ENCODE measurements around the gene TEN1.

The TEN1 gene

GRCh38 chr17:76008630-76009425 is 29.8 kb downstream of the TEN1 start:
- no peaks in the 10 kb centered on the region for H3K27me3 ChIP-seq (ENCODE audit: insufficient read depth, insufficient read length)
- no peak for TF ChIP-seq SUZ12 (IDR thresholded peaks at IDR 0.05; ENCODE audit: extremely low read depth, insufficient read depth, insufficient read length)
- TF ChIP-seq YY1 (IDR thresholded peaks at IDR 0.05; ENCODE audit: insufficient read depth, insufficient read length): no peak
- TF ChIP-seq ZNF274 (IDR thresholded peaks at IDR 0.05; ENCODE audit: low read depth, low read length): no peak
- H3K4me1 ChIP-seq (ENCODE audit: insufficient read depth, insufficient read length): peaks cover 16% of the 10 kb centered on the region
- H3K36me3 ChIP-seq (ENCODE audit: insufficient read depth, insufficient read length, low read length): peaks cover 26% of the 10 kb centered on the region
- H3K9ac ChIP-seq (ENCODE audit: insufficient read length, low read depth): no peak overlapping the region
- no peaks in the 10 kb centered on the region for H3K9me3 ChIP-seq (ENCODE audit: insufficient read depth, low read length)
- DNase-seq (ENCODE audit: low read depth, low spot score): no peak
- H3K4me3 ChIP-seq (ENCODE audit: insufficient read length, low read depth): no peak overlapping the region

- no peak overlapping the region for H3K9ac ChIP-seq (ENCODE audit: insufficient read length, low read depth)
- H3K4me3 ChIP-seq (ENCODE audit: insufficient read length, low read depth): no peak overlapping the region
- no peaks in the 10 kb centered on the region for H3K9me3 ChIP-seq (ENCODE audit: insufficient read depth, low read length)
- no peak for DNase-seq (ENCODE audit: low read depth, low spot score)
- peaks cover 21% of the 10 kb centered on the region for H3K36me3 ChIP-seq (ENCODE audit: insufficient read depth, insufficient read length, low read length)
- peaks cover 18% of the 10 kb centered on the region for H3K4me1 ChIP-seq (ENCODE audit: insufficient read depth, insufficient read length)
- H3K27me3 ChIP-seq (ENCODE audit: insufficient read depth, insufficient read length): peaks cover under 1% of the 10 kb centered on the region
- TF ChIP-seq SUZ12 (IDR thresholded peaks at IDR 0.05; ENCODE audit: extremely low read depth, insufficient read depth, insufficient read length): no peak
- no peak for TF ChIP-seq ZNF274 (IDR thresholded peaks at IDR 0.05; ENCODE audit: low read depth, low read length)
- no peak for TF ChIP-seq YY1 (IDR thresholded peaks at IDR 0.05; ENCODE audit: insufficient read depth, insufficient read length)
Measured at GRCh38 chr17:76009447-76009846, 30.4 kb downstream of the TEN1 start.

- Histone ChIP-seq H3K36me3 (ENCODE audit: insufficient read depth, insufficient read length, low read length) (peaks cover 15% of the 10 kb centered on the region), H3K9ac (ENCODE audit: insufficient read length, low read depth) (no peak overlapping the region), H3K4me3 (ENCODE audit: insufficient read length, low read depth) (no peak overlapping the region), H3K9me3 (ENCODE audit: insufficient read depth, low read length) (no peaks in the 10 kb centered on the region), H3K27me3 (ENCODE audit: insufficient read depth, insufficient read length) (peaks cover 6% of the 10 kb centered on the region), H3K4me1 (ENCODE audit: insufficient read depth, insufficient read length) (peaks cover 18% of the 10 kb centered on the region)
- TF ChIP-seq YY1 (IDR thresholded peaks at IDR 0.05; ENCODE audit: insufficient read depth, insufficient read length) (no peak), ZNF274 (IDR thresholded peaks at IDR 0.05; ENCODE audit: low read depth, low read length) (no peak), SUZ12 (IDR thresholded peaks at IDR 0.05; ENCODE audit: extremely low read depth, insufficient read depth, insufficient read length) (no peak)
- no peak for DNase-seq (ENCODE audit: low read depth, low spot score)
Measured at GRCh38 chr17:76009969-76010661, 31.1 kb downstream of the TEN1 start.

- no peak for TF ChIP-seq ZNF274 (IDR thresholded peaks at IDR 0.05; ENCODE audit: low read depth, low read length)
- peaks cover 11% of the 10 kb centered on the region for H3K4me1 ChIP-seq (ENCODE audit: insufficient read depth, insufficient read length)
- H3K27me3 ChIP-seq (ENCODE audit: insufficient read depth, insufficient read length): peaks cover 10% of the 10 kb centered on the region
- H3K9me3 ChIP-seq (ENCODE audit: insufficient read depth, low read length): no peaks in the 10 kb centered on the region
- peaks cover 4% of the 10 kb centered on the region for H3K36me3 ChIP-seq (ENCODE audit: insufficient read depth, insufficient read length, low read length)
- H3K4me3 ChIP-seq (ENCODE audit: insufficient read length, low read depth): no peak overlapping the region
- DNase-seq (ENCODE audit: low read depth, low spot score): no peak
- no peak overlapping the region for H3K9ac ChIP-seq (ENCODE audit: insufficient read length, low read depth)
Measured at GRCh38 chr17:76011951-76012350, 32.9 kb downstream of the TEN1 start.

GRCh38 chr17:76013377-76013932 is 34.4 kb downstream of the TEN1 start:
- no peak for DNase-seq (ENCODE audit: low read depth, low spot score)
- H3K4me1 ChIP-seq (ENCODE audit: insufficient read depth, insufficient read length): peaks cover 11% of the 10 kb centered on the region
- H3K36me3 ChIP-seq (ENCODE audit: insufficient read depth, insufficient read length, low read length): no peaks in the 10 kb centered on the region
- peaks cover 10% of the 10 kb centered on the region for H3K27me3 ChIP-seq (ENCODE audit: insufficient read depth, insufficient read length)
- peak overlapping the region; percentile 24 for H3K9ac ChIP-seq (ENCODE audit: insufficient read length, low read depth)
- H3K4me3 ChIP-seq (ENCODE audit: insufficient read length, low read depth): no peak overlapping the region
- no peaks in the 10 kb centered on the region for H3K9me3 ChIP-seq (ENCODE audit: insufficient read depth, low read length)
- TF ChIP-seq SUZ12 (IDR thresholded peaks at IDR 0.05; ENCODE audit: extremely low read depth, insufficient read depth, insufficient read length): no peak
- TF ChIP-seq ZNF274 (IDR thresholded peaks at IDR 0.05; ENCODE audit: low read depth, low read length): no peak
- no peak for TF ChIP-seq YY1 (IDR thresholded peaks at IDR 0.05; ENCODE audit: insufficient read depth, insufficient read length)

GRCh38 chr17:76014100-76014924 is 35.3 kb downstream of the TEN1 start:
- DNase-seq (ENCODE audit: low read depth, low spot score): peak; percentile 74
- peaks cover 11% of the 10 kb centered on the region for H3K4me1 ChIP-seq (ENCODE audit: insufficient read depth, insufficient read length)
- TF ChIP-seq YY1 (IDR thresholded peaks at IDR 0.05; ENCODE audit: insufficient read depth, insufficient read length) (no peak), SUZ12 (IDR thresholded peaks at IDR 0.05; ENCODE audit: extremely low read depth, insufficient read depth, insufficient read length) (no peak), ZNF274 (IDR thresholded peaks at IDR 0.05; ENCODE audit: low read depth, low read length) (no peak)
- H3K36me3 ChIP-seq (ENCODE audit: insufficient read depth, insufficient read length, low read length): no peaks in the 10 kb centered on the region
- H3K9ac ChIP-seq (ENCODE audit: insufficient read length, low read depth): peak overlapping the region; percentile 24
- H3K9me3 ChIP-seq (ENCODE audit: insufficient read depth, low read length): no peaks in the 10 kb centered on the region
- peaks cover 10% of the 10 kb centered on the region for H3K27me3 ChIP-seq (ENCODE audit: insufficient read depth, insufficient read length)
- H3K4me3 ChIP-seq (ENCODE audit: insufficient read length, low read depth): no peak overlapping the region
